ENCODE measurements around the gene ADRA2A.

ADRA2A gene

GRCh38 chr10:111113961-111114757 lies 37.3 kb downstream of the ADRA2A start:
- Mint-ChIP-seq H3K9me3 (no peaks in the 10 kb centered on the region), H3K4me3 (no peak overlapping the region), H3K27me3 (no peaks in the 10 kb centered on the region), H3K36me3 (no peaks in the 10 kb centered on the region), H3K27ac (no peak overlapping the region), H3K4me1 (peaks cover 7% of the 10 kb centered on the region)
- no peak for ATAC-seq

- no peaks in the 10 kb centered on the region for H3K27me3 Mint-ChIP-seq
- H3K36me3 Mint-ChIP-seq = no peaks in the 10 kb centered on the region
- peaks cover 7% of the 10 kb centered on the region for H3K4me1 Mint-ChIP-seq
- H3K4me3 Mint-ChIP-seq = no peak overlapping the region
- ATAC-seq = no peak
- no peak overlapping the region for H3K27ac Mint-ChIP-seq
- no peaks in the 10 kb centered on the region for H3K9me3 Mint-ChIP-seq
These were observed 38.1 kb downstream of the ADRA2A start for GRCh38 chr10:111114758-111115500.

- no peak for ATAC-seq
- no peak overlapping the region for H3K4me3 Mint-ChIP-seq
- peaks cover 7% of the 10 kb centered on the region for H3K4me1 Mint-ChIP-seq
- no peaks in the 10 kb centered on the region for H3K9me3 Mint-ChIP-seq
- H3K36me3 Mint-ChIP-seq = no peaks in the 10 kb centered on the region
- no peak overlapping the region for H3K27ac Mint-ChIP-seq
- peaks cover 8% of the 10 kb centered on the region for H3K27me3 Mint-ChIP-seq
These were observed 39.4 kb downstream of the ADRA2A start for GRCh38 chr10:111116211-111116610.

- H3K4me1 Mint-ChIP-seq = peaks cover 7% of the 10 kb centered on the region
- H3K27me3 Mint-ChIP-seq = peaks cover 9% of the 10 kb centered on the region
- no peaks in the 10 kb centered on the region for H3K36me3 Mint-ChIP-seq
- H3K4me3 Mint-ChIP-seq = no peak overlapping the region
- no peaks in the 10 kb centered on the region for H3K9me3 Mint-ChIP-seq
- H3K27ac Mint-ChIP-seq = no peak overlapping the region
- ATAC-seq = peak; percentile 4
These were observed 40.1 kb downstream of the ADRA2A start for GRCh38 chr10:111116762-111117445.

- Mint-ChIP-seq H3K4me3 (no peak overlapping the region), H3K4me1 (peaks cover 7% of the 10 kb centered on the region), H3K9me3 (no peaks in the 10 kb centered on the region), H3K27me3 (peaks cover 9% of the 10 kb centered on the region), H3K27ac (no peak overlapping the region), H3K36me3 (no peaks in the 10 kb centered on the region)
- ATAC-seq = no peak
These were observed 40.9 kb downstream of the ADRA2A start for GRCh38 chr10:111117528-111118277.

- H3K36me3 Mint-ChIP-seq = no peaks in the 10 kb centered on the region
- no peak for ATAC-seq
- peaks cover 9% of the 10 kb centered on the region for H3K27me3 Mint-ChIP-seq
- H3K9me3 Mint-ChIP-seq = no peaks in the 10 kb centered on the region
- peaks cover 7% of the 10 kb centered on the region for H3K4me1 Mint-ChIP-seq
- H3K4me3 Mint-ChIP-seq = no peak overlapping the region
- H3K27ac Mint-ChIP-seq = no peak overlapping the region
These were observed 41.9 kb downstream of the ADRA2A start for GRCh38 chr10:111118758-111119157.

GRCh38 chr10:111119637-111120036 lies 42.8 kb downstream of the ADRA2A start:
- no peak overlapping the region for H3K4me3 Mint-ChIP-seq
- no peaks in the 10 kb centered on the region for H3K9me3 Mint-ChIP-seq
- peaks cover 4% of the 10 kb centered on the region for H3K4me1 Mint-ChIP-seq
- peaks cover 15% of the 10 kb centered on the region for H3K27me3 Mint-ChIP-seq
- ATAC-seq = no peak
- H3K36me3 Mint-ChIP-seq = no peaks in the 10 kb centered on the region
- no peak overlapping the region for H3K27ac Mint-ChIP-seq

GRCh38 chr10:111122127-111122526 lies 45.3 kb downstream of the ADRA2A start:
- Mint-ChIP-seq H3K36me3 (no peaks in the 10 kb centered on the region), H3K27me3 (peaks cover 23% of the 10 kb centered on the region), H3K4me1 (no peaks in the 10 kb centered on the region), H3K9me3 (no peaks in the 10 kb centered on the region), H3K4me3 (no peak overlapping the region), H3K27ac (no peak overlapping the region)
- no peak for ATAC-seq

- H3K4me1 Mint-ChIP-seq = no peaks in the 10 kb centered on the region
- H3K9me3 Mint-ChIP-seq = no peaks in the 10 kb centered on the region
- peaks cover 26% of the 10 kb centered on the region for H3K27me3 Mint-ChIP-seq
- H3K4me3 Mint-ChIP-seq = no peak overlapping the region
- ATAC-seq = no peak
- H3K27ac Mint-ChIP-seq = no peak overlapping the region
- no peaks in the 10 kb centered on the region for H3K36me3 Mint-ChIP-seq
These were observed 47.1 kb downstream of the ADRA2A start for GRCh38 chr10:111123883-111124282.

GRCh38 chr10:111125102-111125501 lies 48.3 kb downstream of the ADRA2A start:
- no peaks in the 10 kb centered on the region for H3K4me1 Mint-ChIP-seq
- no peak overlapping the region for H3K4me3 Mint-ChIP-seq
- no peak for ATAC-seq
- peaks cover 36% of the 10 kb centered on the region for H3K27me3 Mint-ChIP-seq
- H3K36me3 Mint-ChIP-seq = no peaks in the 10 kb centered on the region
- H3K27ac Mint-ChIP-seq = no peak overlapping the region
- H3K9me3 Mint-ChIP-seq = no peaks in the 10 kb centered on the region

- no peak for ATAC-seq
- H3K27me3 Mint-ChIP-seq = peaks cover 29% of the 10 kb centered on the region
- H3K4me3 Mint-ChIP-seq = no peak overlapping the region
- no peak overlapping the region for H3K27ac Mint-ChIP-seq
- H3K4me1 Mint-ChIP-seq = no peaks in the 10 kb centered on the region
- no peaks in the 10 kb centered on the region for H3K9me3 Mint-ChIP-seq
- no peaks in the 10 kb centered on the region for H3K36me3 Mint-ChIP-seq
These were observed 49.2 kb downstream of the ADRA2A start for GRCh38 chr10:111126077-111126476.

- H3K9me3 Mint-ChIP-seq = no peaks in the 10 kb centered on the region
- H3K36me3 Mint-ChIP-seq = no peaks in the 10 kb centered on the region
- H3K27ac Mint-ChIP-seq = no peak overlapping the region
- no peak for ATAC-seq
- H3K4me1 Mint-ChIP-seq = no peaks in the 10 kb centered on the region
- peaks cover 27% of the 10 kb centered on the region for H3K27me3 Mint-ChIP-seq
- H3K4me3 Mint-ChIP-seq = no peak overlapping the region
These were observed 50.4 kb downstream of the ADRA2A start for GRCh38 chr10:111127081-111127848.

- ATAC-seq = no peak
- Mint-ChIP-seq H3K4me3 (no peak overlapping the region), H3K4me1 (no peaks in the 10 kb centered on the region), H3K9me3 (no peaks in the 10 kb centered on the region), H3K36me3 (no peaks in the 10 kb centered on the region), H3K27me3 (peaks cover 27% of the 10 kb centered on the region), H3K27ac (no peak overlapping the region)
These were observed 51.7 kb downstream of the ADRA2A start for GRCh38 chr10:111128331-111129180.

- Mint-ChIP-seq H3K27ac (no peak overlapping the region), H3K4me3 (no peak overlapping the region), H3K4me1 (no peaks in the 10 kb centered on the region), H3K36me3 (no peaks in the 10 kb centered on the region), H3K27me3 (peaks cover 29% of the 10 kb centered on the region), H3K9me3 (no peaks in the 10 kb centered on the region)
- no peak for ATAC-seq
These were observed 52.5 kb downstream of the ADRA2A start for GRCh38 chr10:111129363-111129762.
